Parathyroid adenoma (tissue), 2 donors: Measurements from ENCODE around the gene OSBPL2.

Experiments used
- H2AFZ ChIP-seq: fragments of 300-600 bp; sonication (generic); one replicate; pipeline ENCODE4 v1.7.0; 2017; ENCODE audit warnings: antibody characterized with exemption, mild to moderate bottlenecking
- H3K27ac ChIP-seq: fragments of 300-600 bp; sonication (generic); one replicate; pipeline ENCODE4 v1.7.0; 2017
- H3K27me3 ChIP-seq: fragments of 300-600 bp; sonication (generic); one replicate; pipeline ENCODE4 v1.7.0; 2017; ENCODE audit warnings: low read length; ENCODE audit not compliant: control insufficient read depth, insufficient read depth
- H3K36me3 ChIP-seq: fragments of 300-600 bp; sonication (generic); one replicate; pipeline ENCODE4 v1.7.0; 2017; ENCODE audit warnings: low read length; ENCODE audit not compliant: control insufficient read depth, insufficient read depth
- H3K4me1 ChIP-seq: fragments of 300-600 bp; sonication (generic); one replicate; pipeline ENCODE4 v1.7.0; 2017; ENCODE audit warnings: control low read depth
- H3K4me2 ChIP-seq: fragments of 300-600 bp; sonication (generic); one replicate; pipeline ENCODE4 v1.7.0; 2017; ENCODE audit warnings: low read length
- H3K4me3 ChIP-seq: fragments of 300-600 bp; sonication (generic); one replicate; pipeline ENCODE4 v1.7.0; 2017; ENCODE audit warnings: low read depth, low read length
- H3K79me2 ChIP-seq: fragments of 300-600 bp; sonication (generic); one replicate; pipeline ENCODE4 v1.7.0; 2017; ENCODE audit warnings: control low read depth
- H3K9ac ChIP-seq: fragments of 300-600 bp; sonication (generic); one replicate; pipeline ENCODE4 v1.7.0; 2017; ENCODE audit warnings: mild to moderate bottlenecking
- H3K9me3 ChIP-seq: fragments of 300-600 bp; sonication (generic); one replicate; pipeline ENCODE4 v1.7.0; 2017; ENCODE audit warnings: low read length; ENCODE audit not compliant: control insufficient read depth
- TF ChIP-seq, protein P1 (sequence below): fragments of 300-600 bp; sonication (generic); IDR thresholded peaks from one replicate; pipeline ENCODE4 v1.7.0; 2017; ENCODE audit warnings: antibody characterized with exemption, mild to moderate bottlenecking
- donor health status: primary hyperparathyroidism.

OSBPL2 gene

DNA sequence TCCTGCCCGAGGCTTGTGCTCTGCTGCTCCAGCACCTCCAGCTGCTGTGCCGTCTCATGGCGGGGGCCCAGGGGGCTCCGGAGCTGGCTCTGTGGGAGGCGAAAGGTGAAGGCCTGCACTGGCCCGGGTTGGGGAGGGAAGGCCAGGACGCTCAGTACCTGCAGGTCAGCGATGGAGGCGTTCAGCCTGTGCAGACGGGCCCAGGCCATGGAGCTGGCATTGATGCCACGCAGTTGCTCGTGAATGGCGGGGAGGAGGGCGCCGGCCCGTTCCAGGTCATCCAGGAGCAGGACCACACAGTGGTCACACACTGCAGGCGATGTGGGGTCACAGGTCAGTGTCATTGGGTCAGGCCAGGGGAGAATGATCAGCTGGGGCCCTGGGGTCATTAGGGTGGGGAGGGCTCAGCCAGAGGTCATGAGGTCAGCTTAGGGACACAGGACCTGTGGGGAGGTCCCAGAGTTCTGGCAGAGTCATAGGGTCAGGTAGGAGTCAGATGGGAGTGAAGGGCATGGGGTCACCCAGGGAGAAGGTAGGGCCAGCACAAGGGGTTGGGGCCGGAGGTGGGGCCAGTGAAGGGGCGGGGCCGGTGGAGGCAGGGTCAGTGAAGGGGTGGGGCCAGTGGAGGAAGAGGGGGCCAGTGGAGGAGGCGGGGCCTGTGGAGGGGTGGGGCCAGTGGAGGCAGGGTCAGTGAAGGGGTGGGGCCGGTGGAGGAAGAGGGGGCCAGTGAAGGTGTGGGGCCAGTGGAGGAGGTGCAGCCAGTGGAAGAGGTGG lies 82.4 kb downstream of the OSBPL2 start:
- Histone ChIP-seq H3K27ac (no peak overlapping the region), H3K27me3 (no peaks in the 10 kb centered on the region), H3K79me2 (no peaks in the 10 kb centered on the region), H2AFZ (no peak overlapping the region), H3K36me3 (no peaks in the 10 kb centered on the region), H3K4me3 (no peak overlapping the region), H3K4me1 (no peaks in the 10 kb centered on the region), H3K4me2 (no peak overlapping the region), H3K9ac (no peak overlapping the region), H3K9me3 (no peaks in the 10 kb centered on the region)
- TF ChIP-seq, protein P1, sequence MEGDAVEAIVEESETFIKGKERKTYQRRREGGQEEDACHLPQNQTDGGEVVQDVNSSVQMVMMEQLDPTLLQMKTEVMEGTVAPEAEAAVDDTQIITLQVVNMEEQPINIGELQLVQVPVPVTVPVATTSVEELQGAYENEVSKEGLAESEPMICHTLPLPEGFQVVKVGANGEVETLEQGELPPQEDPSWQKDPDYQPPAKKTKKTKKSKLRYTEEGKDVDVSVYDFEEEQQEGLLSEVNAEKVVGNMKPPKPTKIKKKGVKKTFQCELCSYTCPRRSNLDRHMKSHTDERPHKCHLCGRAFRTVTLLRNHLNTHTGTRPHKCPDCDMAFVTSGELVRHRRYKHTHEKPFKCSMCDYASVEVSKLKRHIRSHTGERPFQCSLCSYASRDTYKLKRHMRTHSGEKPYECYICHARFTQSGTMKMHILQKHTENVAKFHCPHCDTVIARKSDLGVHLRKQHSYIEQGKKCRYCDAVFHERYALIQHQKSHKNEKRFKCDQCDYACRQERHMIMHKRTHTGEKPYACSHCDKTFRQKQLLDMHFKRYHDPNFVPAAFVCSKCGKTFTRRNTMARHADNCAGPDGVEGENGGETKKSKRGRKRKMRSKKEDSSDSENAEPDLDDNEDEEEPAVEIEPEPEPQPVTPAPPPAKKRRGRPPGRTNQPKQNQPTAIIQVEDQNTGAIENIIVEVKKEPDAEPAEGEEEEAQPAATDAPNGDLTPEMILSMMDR: no peak

DNA sequence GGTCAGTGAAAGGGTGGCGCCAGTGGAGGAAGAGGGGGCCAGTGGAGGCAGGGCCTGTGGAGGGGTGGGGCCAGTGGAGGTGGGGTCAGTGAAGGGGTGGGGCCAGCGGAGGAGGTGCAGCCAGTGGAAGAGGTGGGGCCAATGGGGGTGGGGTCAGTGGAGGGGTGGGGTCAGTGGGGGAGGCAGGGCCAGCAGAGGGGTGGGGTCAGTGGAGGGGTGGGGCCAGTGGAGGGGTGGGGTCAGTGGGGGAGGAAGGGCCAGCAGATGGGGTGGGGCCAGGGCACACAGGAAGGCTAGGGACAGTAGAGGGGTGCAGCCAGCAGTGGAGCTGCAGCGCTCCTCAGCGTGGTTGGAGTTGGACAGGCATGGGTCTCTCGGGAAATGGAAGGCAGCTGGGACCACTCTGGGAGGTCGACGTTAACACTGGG lies 83.2 kb downstream of the OSBPL2 start:
- H3K9ac ChIP-seq: no peak overlapping the region
- no peaks in the 10 kb centered on the region for H3K36me3 ChIP-seq
- H3K4me3 ChIP-seq: no peak overlapping the region
- no peaks in the 10 kb centered on the region for H3K79me2 ChIP-seq
- H3K9me3 ChIP-seq: no peaks in the 10 kb centered on the region
- H3K27me3 ChIP-seq: no peaks in the 10 kb centered on the region
- TF ChIP-seq, protein P1: no peak
- H3K4me2 ChIP-seq: no peak overlapping the region
- no peak overlapping the region for H2AFZ ChIP-seq
- H3K4me1 ChIP-seq: no peaks in the 10 kb centered on the region
- no peak overlapping the region for H3K27ac ChIP-seq

DNA sequence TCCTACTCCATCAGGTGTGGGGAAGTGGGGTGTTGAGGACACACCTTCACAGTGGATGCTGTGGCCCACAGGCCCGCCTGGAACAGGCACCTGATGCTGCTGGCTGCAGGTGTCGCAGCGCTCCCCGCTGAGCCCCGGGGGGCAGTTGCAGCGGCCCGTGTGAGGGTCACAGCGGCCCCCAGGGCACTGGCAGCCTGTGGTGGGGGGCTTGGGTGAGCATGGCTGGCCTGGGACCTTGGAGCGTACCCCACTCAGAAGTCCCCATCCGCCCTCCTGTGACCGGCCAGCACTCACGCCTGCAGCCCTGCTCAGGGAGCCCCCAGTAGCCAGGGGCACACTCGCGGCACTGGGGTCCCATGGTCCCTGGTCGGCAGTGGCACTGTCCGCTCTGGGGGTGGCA lies 83.7 kb downstream of the OSBPL2 start:
- no peaks in the 10 kb centered on the region for H3K4me1 ChIP-seq
- no peak overlapping the region for H3K4me2 ChIP-seq
- no peaks in the 10 kb centered on the region for H3K79me2 ChIP-seq
- H2AFZ ChIP-seq: no peak overlapping the region
- TF ChIP-seq, protein P1: no peak
- H3K9ac ChIP-seq: no peak overlapping the region
- H3K9me3 ChIP-seq: no peaks in the 10 kb centered on the region
- H3K27me3 ChIP-seq: no peaks in the 10 kb centered on the region
- H3K4me3 ChIP-seq: no peak overlapping the region
- no peaks in the 10 kb centered on the region for H3K36me3 ChIP-seq
- no peak overlapping the region for H3K27ac ChIP-seq

DNA sequence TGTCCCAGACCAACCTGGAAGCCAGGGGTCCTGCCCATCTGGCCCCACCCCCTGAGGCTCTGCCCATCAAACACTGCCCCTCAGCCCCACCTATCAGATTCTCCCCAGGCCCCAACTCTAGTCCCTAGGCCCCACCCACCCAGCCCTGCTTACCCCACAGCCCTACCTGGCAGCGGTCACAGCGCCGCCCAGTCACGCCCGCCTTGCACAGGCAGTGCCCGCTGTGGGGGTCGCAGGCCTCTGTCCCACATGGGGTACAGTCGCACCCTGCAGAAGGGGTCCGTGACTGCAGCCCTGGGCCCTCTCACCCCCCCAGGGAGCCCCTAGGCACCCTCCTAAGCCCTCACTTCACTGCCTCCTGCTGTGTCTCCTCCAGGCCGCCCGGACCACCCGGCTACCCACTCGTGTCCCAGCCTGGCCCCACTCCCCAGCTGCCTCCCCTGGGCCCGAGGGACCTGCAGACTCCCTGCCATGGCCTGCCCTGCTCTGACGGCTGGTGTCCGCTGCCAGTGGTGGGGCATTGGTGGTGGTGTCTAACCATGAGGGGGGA lies 84.2 kb downstream of the OSBPL2 start:
- TF ChIP-seq, protein P1: no peak
- Histone ChIP-seq H3K27ac (no peak overlapping the region), H3K4me3 (no peak overlapping the region), H3K4me1 (no peaks in the 10 kb centered on the region), H3K36me3 (no peaks in the 10 kb centered on the region), H3K27me3 (no peaks in the 10 kb centered on the region), H3K4me2 (no peak overlapping the region), H2AFZ (no peak overlapping the region), H3K9me3 (no peaks in the 10 kb centered on the region), H3K9ac (no peak overlapping the region), H3K79me2 (no peaks in the 10 kb centered on the region)
